Glutamatergic neuron (in vitro differentiated cells): ENCODE data around the gene ADGRL3. TPM values are rescaled to one million over a fixed set of nuclear protein-coding genes. Genes with fewer than 3 reads are reported as not detected.

ENCODE experiments used
- DNase-seq: peaks from one replicate; pipeline ENCODE4 v3.0.0; 2022
- H3K27ac Mint-ChIP-seq: one replicate; pipeline ENCODE4 v1.8.0; 2020; ENCODE audit warnings: mild to moderate bottlenecking, mixed read lengths, inconsistent platforms; ENCODE audit not compliant: unreplicated experiment
- H3K27me3 Mint-ChIP-seq: one replicate; pipeline ENCODE4 v1.8.0; 2020; ENCODE audit warnings: mild to moderate bottlenecking, moderate library complexity, mixed read lengths, inconsistent platforms; ENCODE audit not compliant: unreplicated experiment
- H3K36me3 Mint-ChIP-seq: one replicate; pipeline ENCODE4 v1.8.0; 2020; ENCODE audit warnings: mild to moderate bottlenecking, mixed read lengths, inconsistent platforms; ENCODE audit not compliant: unreplicated experiment
- H3K4me1 Mint-ChIP-seq: one replicate; pipeline ENCODE4 v1.8.0; 2020; ENCODE audit warnings: mild to moderate bottlenecking, low read depth, mixed read lengths, inconsistent platforms; ENCODE audit not compliant: unreplicated experiment
- H3K4me3 Mint-ChIP-seq: one replicate; pipeline ENCODE4 v1.8.0; 2020; ENCODE audit warnings: mild to moderate bottlenecking, mixed read lengths, inconsistent platforms; ENCODE audit not compliant: unreplicated experiment
- H3K9me3 Mint-ChIP-seq: one replicate; pipeline ENCODE4 v1.8.0; 2020; ENCODE audit warnings: mild to moderate bottlenecking, moderate library complexity, mixed read lengths, inconsistent platforms; ENCODE audit not compliant: unreplicated experiment
- CTCF ChIP-seq: fragments of 200-600 bp; sonication (generic); IDR thresholded peaks from one replicate; pipeline ENCODE4 v1.5.0; 2021; ENCODE audit not compliant: partially characterized antibody, unreplicated experiment
- total RNA-seq: library from RNA; stranded (reverse); fragmentation: NEBNext Ultra II Directional; extraction: Animal tissue kit (Norgen Biotek cat#: 25700); gene quantifications from one replicate; pipeline ENCODE4 v1.2.1, GENCODE V29; 2021; ENCODE audit not compliant: unreplicated experiment

Gene ADGRL3
- total RNA-seq, 1 donor from 2014 or later = 193 TPM

DNA sequence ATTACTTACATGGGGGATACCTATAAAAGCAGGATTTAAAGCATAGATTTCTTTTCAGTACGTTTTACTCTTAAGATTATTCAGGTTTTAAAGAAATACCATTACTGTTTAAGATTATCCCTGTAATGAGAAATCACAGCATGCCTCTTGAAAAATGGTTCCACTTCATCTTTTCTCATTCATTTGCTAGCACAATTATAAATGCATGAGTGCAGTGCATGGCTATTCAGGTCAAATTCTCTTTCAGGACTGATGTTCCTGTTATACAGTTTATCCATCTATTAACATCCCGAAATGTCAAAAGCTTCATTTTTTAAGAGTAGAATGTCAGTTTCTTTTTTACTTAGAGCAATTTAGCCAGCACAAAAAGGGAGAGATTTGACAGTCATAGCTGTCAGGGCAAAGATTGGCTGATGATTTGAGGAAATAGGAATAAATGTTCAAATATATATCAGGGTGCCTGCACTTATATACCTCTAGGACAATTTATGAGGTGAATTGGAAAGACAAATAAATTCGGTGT, 135.2 kb downstream of the ADGRL3 start:
- Mint-ChIP-seq H3K4me1 (peaks cover 24% of the 10 kb centered on the region), H3K27me3 (peaks cover 5% of the 10 kb centered on the region), H3K9me3 (peaks cover 4% of the 10 kb centered on the region), H3K4me3 (no peak overlapping the region), H3K27ac (peak overlapping the region; percentile 18), H3K36me3 (peaks cover 2% of the 10 kb centered on the region)
- DNase-seq = no peak
- TF ChIP-seq CTCF = no peak

DNA sequence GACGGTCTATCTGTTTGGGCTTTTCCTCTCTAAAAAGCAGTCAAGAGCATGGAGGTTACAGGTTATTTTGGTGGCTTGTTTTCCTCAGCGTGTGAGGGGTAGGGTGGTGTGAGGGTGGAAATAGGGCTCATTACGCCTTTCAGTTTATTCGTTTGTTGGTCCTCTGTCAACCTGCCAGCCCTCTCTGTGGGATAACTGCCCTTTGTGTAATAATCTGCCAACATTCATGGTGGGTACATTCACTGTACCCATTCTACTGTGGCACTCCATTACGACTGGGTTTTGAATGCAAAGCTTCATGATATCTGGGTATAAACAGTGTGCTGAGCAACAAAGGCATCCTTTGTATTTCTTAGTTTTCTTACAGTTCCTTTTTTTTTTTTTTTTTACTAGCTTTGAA, 136.4 kb downstream of the ADGRL3 start:
- peak overlapping the region; percentile 20 for H3K27ac Mint-ChIP-seq
- no peak for DNase-seq
- peaks cover 5% of the 10 kb centered on the region for H3K27me3 Mint-ChIP-seq
- peaks cover 24% of the 10 kb centered on the region for H3K4me1 Mint-ChIP-seq
- no peaks in the 10 kb centered on the region for H3K36me3 Mint-ChIP-seq
- no peak overlapping the region for H3K4me3 Mint-ChIP-seq
- no peak for TF ChIP-seq CTCF
- H3K9me3 Mint-ChIP-seq = peaks cover 4% of the 10 kb centered on the region

- H3K4me1 Mint-ChIP-seq = peaks cover 24% of the 10 kb centered on the region
- no peak for DNase-seq
- H3K9me3 Mint-ChIP-seq = peaks cover 4% of the 10 kb centered on the region
- no peaks in the 10 kb centered on the region for H3K36me3 Mint-ChIP-seq
- TF ChIP-seq CTCF = no peak
- H3K27me3 Mint-ChIP-seq = peaks cover 5% of the 10 kb centered on the region
- no peak overlapping the region for H3K4me3 Mint-ChIP-seq
- peak overlapping the region; percentile 16 for H3K27ac Mint-ChIP-seq
Observed at GRCh38 chr4:61336916-61337315, 136.8 kb downstream of the ADGRL3 start.

DNA sequence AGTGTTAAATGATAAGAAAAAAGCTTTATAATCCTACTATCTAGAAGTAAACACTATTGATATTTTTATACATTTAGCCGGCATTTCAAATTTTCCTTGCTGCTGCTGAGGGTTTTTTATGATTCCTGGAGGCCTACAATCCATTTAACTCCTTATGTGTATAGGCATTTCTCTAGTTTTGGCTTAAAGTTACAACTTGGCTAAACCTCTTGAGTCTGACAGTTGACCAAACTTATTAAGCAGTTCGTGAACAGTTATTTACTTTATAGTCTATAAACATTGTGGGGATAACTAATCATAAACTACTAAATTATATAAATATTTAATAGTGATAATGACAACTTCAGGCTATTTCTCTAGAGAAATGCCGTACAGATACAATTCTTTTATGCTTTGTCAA, 141.9 kb downstream of the ADGRL3 start:
- H3K27ac Mint-ChIP-seq = no peak overlapping the region

More for the DNA sequence above, 141.9 kb downstream of the ADGRL3 start:
- DNase-seq = no peak
- no peaks in the 10 kb centered on the region for H3K36me3 Mint-ChIP-seq
- peaks cover 4% of the 10 kb centered on the region for H3K9me3 Mint-ChIP-seq
- H3K4me1 Mint-ChIP-seq = peaks cover 31% of the 10 kb centered on the region
- peaks cover 5% of the 10 kb centered on the region for H3K27me3 Mint-ChIP-seq
- H3K4me3 Mint-ChIP-seq = no peak overlapping the region
- TF ChIP-seq CTCF = no peak
